CD4-positive, CD25-positive, alpha-beta regulatory T cell (primary cell): ENCODE results near the gene CACNA1B. TPM values are rescaled to one million over a fixed set of nuclear protein-coding genes. Genes with fewer than 3 reads are reported as not detected.
"Not testable (repeated sequence)": the region's sequence is repeated elsewhere in the genome, so short reads cannot be mapped to it uniquely, and the experiment has no call there.

Source experiments
- ATAC-seq, 2 donors: fragments of 150-1000 bp; cut with Tn5 transposase; one replicate each; pipeline ENCODE4 v1.10.0; 2021; ENCODE audit warnings: low read depth in 2 of 2, moderate number of reproducible peaks in 2 of 2, moderate library complexity in 1 of 2
- DNase-seq, 3 donors: peaks; one replicate each; pipeline versions ENCODE4 v3.0.0 to v3.0.0-alpha.2; 2012 to 2022; ENCODE audit warnings: mixed read lengths in 1 of 3
- H3K27ac ChIP-seq: one replicate; pipeline ENCODE4 v1.7.0; 2013; ENCODE audit warnings: mild to moderate bottlenecking, low read length; ENCODE audit not compliant: insufficient read depth, poor library complexity, severe bottlenecking
- H3K27me3 ChIP-seq: one replicate; pipeline ENCODE4 v1.7.0; 2013; ENCODE audit warnings: low read length; ENCODE audit not compliant: control insufficient read depth, insufficient read depth
- H3K36me3 ChIP-seq: one replicate; pipeline ENCODE4 v1.7.0; 2013; ENCODE audit warnings: mild to moderate bottlenecking, low read length, moderate library complexity; ENCODE audit not compliant: control insufficient read depth, insufficient read depth
- H3K4me1 ChIP-seq: 2 replicates; pipeline ENCODE4 v1.7.0; 2013; ENCODE audit warnings: mild to moderate bottlenecking, low read length; ENCODE audit not compliant: insufficient read depth, control insufficient read depth, poor library complexity, severe bottlenecking
- H3K4me3 ChIP-seq: one replicate; pipeline ENCODE4 v1.7.0; 2013; ENCODE audit warnings: low read depth, mild to moderate bottlenecking, low read length, moderate library complexity
- H3K9me3 ChIP-seq, 2 experiments: 1 replicate in 1 of 2; 2 replicates in 1 of 2; pipeline ENCODE4 v1.7.0; 2013; ENCODE audit warnings: low read length in 2 of 2, mild to moderate bottlenecking in 1 of 2, moderate library complexity in 1 of 2; ENCODE audit not compliant: control insufficient read depth in 2 of 2
- H3K27ac Mint-ChIP-seq, 3 donors: one replicate each; pipeline ENCODE4 v1.8.0; 2020 to 2022; ENCODE audit warnings: mild to moderate bottlenecking in 3 of 3, mixed read lengths in 3 of 3, moderate library complexity in 2 of 3
- H3K27me3 Mint-ChIP-seq: one replicate; pipeline ENCODE4 v1.8.0; 2022; ENCODE audit warnings: mild to moderate bottlenecking, mixed read lengths
- H3K36me3 Mint-ChIP-seq: one replicate; pipeline ENCODE4 v1.8.0; 2020; ENCODE audit warnings: mixed read lengths
- H3K4me1 Mint-ChIP-seq, 4 donors: one replicate each; pipeline ENCODE4 v1.8.0; 2020 to 2022; ENCODE audit warnings: mixed read lengths in 4 of 4, mild to moderate bottlenecking in 1 of 4
- H3K4me3 Mint-ChIP-seq, 4 donors: one replicate each; pipeline ENCODE4 v1.8.0; 2020 to 2022; ENCODE audit warnings: mild to moderate bottlenecking in 4 of 4, mixed read lengths in 4 of 4, moderate library complexity in 3 of 4
- H3K9me3 Mint-ChIP-seq, 7 donors: one replicate each; pipeline ENCODE4 v1.8.0; 2020 to 2022; ENCODE audit warnings: mixed read lengths in 7 of 7, mild to moderate bottlenecking in 3 of 7, moderate library complexity in 2 of 7
- polyA plus RNA-seq, 4 donors: library from polyadenylated mRNA; unstranded; fragments of 300-500 nt; fragmentation: Illumina TruSeq; gene quantifications; one replicate each; pipeline ENCODE4 v1.2.3, GENCODE V29; 2021
- total RNA-seq: library from RNA; stranded (reverse); gene quantifications from one replicate; pipeline ENCODE4 v1.2.3, GENCODE V29; 2022

The CACNA1B gene
- total and polyA plus RNA-seq, 5 donors from 2014 or later, result not detected

GRCh38 chr9:138082918-138083636 lies 205.5 kb downstream of the CACNA1B start:
- ATAC-seq (no peak), DNase-seq (no peak)
- H3K9me3 ChIP-seq, result peaks cover 13 to 17% of the 10 kb centered on the region in 2 experiments
- no peaks in the 10 kb centered on the region for H3K27me3 ChIP-seq
- H3K27ac ChIP-seq, result no peak overlapping the region
- H3K4me3 ChIP-seq, result no peak overlapping the region
- no peaks in the 10 kb centered on the region for H3K36me3 ChIP-seq
- no peaks in the 10 kb centered on the region for H3K36me3 Mint-ChIP-seq
- no peaks in the 10 kb centered on the region for H3K4me1 Mint-ChIP-seq
- peaks cover 4% of the 10 kb centered on the region for H3K27me3 Mint-ChIP-seq
- H3K4me1 ChIP-seq, result no peaks in the 10 kb centered on the region
- H3K4me3 Mint-ChIP-seq, result no peak overlapping the region
- peaks cover 0 to 20% (median 9%) of the 10 kb centered on the region in 7 donors for H3K9me3 Mint-ChIP-seq
- H3K27ac Mint-ChIP-seq, result no peak overlapping the region

GRCh38 chr9:138083873-138084272 lies 206.3 kb downstream of the CACNA1B start:
- H3K36me3 ChIP-seq, result no peaks in the 10 kb centered on the region
- ATAC-seq (no peak), DNase-seq (no peak)
- H3K4me3 ChIP-seq, result no peak overlapping the region
- Mint-ChIP-seq H3K27me3 (peaks cover 4% of the 10 kb centered on the region), H3K4me3 (no peak overlapping the region), H3K27ac (no peak overlapping the region), H3K9me3 (peaks cover 0 to 20% (median 9%) of the 10 kb centered on the region in 7 donors), H3K36me3 (no peaks in the 10 kb centered on the region), H3K4me1 (no peaks in the 10 kb centered on the region)
- H3K27ac ChIP-seq, result no peak overlapping the region
- no peaks in the 10 kb centered on the region for H3K4me1 ChIP-seq
- no peaks in the 10 kb centered on the region for H3K27me3 ChIP-seq
- H3K9me3 ChIP-seq, result peaks cover 13 to 17% of the 10 kb centered on the region in 2 experiments

DNA sequence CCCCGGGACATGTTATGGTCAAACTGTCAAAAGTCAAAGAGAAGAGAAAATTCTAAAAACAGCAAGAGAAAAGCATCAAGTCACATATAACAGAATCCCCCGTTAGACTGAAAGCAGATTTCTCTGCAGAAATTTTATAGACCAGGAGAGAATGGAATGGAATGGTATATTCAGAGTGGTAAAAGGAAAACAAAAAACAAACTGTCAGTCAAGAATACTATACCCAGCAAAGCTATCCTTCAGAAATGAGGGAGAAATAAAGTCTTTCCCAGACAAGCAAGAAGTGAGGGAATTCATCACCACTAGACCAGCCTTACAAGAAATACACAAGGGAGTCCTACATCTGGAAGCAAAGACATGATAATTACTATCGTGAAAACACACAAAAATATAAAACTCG lies 208.0 kb downstream of the CACNA1B start:
- Histone ChIP-seq H3K4me3 (no peak overlapping the region), H3K27me3 (no peaks in the 10 kb centered on the region), H3K9me3 (peaks cover 13 to 17% of the 10 kb centered on the region in 2 experiments), H3K4me1 (no peaks in the 10 kb centered on the region), H3K27ac (no peak overlapping the region), H3K36me3 (no peaks in the 10 kb centered on the region)
- Mint-ChIP-seq H3K36me3 (no peaks in the 10 kb centered on the region), H3K9me3 (peaks cover 0 to 20% (median 9%) of the 10 kb centered on the region in 7 donors), H3K4me1 (peaks cover 0 to 7% (median 0%) of the 10 kb centered on the region in 4 donors), H3K27ac (no peak overlapping the region), H3K4me3 (no peak overlapping the region), H3K27me3 (peaks cover 13% of the 10 kb centered on the region)
- no peak for DNase-seq
- ATAC-seq, result no peak

DNA sequence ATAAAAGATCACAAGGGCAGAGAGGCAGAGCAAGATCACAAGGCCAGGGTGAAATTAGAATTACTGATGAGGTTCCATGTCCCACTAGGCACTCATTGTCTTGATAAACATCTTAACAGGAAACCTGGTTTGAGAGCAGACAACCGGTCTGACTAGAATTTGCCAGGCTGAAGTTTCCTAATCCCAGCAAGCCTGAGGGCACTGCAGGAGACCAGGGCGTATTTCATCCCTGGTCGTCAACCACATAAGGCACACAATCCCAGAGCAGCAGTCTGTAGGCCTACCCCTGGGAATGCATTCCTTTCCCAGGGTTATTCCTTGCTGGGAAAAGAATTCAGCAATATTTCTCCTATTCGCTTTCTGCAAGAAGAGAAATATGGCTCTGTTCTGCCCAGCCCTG lies 214.5 kb downstream of the CACNA1B start:
- not testable (repeated sequence) for H3K4me1 Mint-ChIP-seq, H3K9me3 Mint-ChIP-seq, H3K27me3 ChIP-seq, H3K36me3 ChIP-seq, H3K27ac ChIP-seq, H3K9me3 ChIP-seq, H3K4me1 ChIP-seq, H3K36me3 Mint-ChIP-seq, H3K4me3 Mint-ChIP-seq, DNase-seq, ATAC-seq, H3K4me3 ChIP-seq, H3K27ac Mint-ChIP-seq
- peaks cover 15% of the 10 kb centered on the region for H3K27me3 Mint-ChIP-seq

DNA sequence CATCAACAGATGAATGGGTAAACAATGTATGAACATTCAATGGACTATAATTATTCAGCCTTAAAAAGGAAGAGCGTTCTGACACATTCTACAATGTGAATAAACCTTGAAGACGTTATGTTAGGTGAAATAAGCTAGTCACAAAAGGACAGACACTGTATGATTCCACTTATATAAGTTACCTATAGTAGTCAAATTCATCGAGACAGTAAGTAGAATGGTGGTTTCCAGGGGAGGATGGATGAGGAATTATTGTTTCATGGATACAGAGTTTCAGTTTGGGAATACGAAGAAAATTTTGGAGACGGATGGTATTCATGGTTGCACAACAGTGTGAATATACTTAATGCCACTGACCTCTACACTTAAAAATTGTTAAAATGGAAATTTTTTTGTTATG lies 216.4 kb downstream of the CACNA1B start:
- Mint-ChIP-seq H3K27ac (no peak overlapping the region), H3K4me3 (no peak overlapping the region), H3K27me3 (peaks cover 14% of the 10 kb centered on the region), H3K36me3 (no peaks in the 10 kb centered on the region), H3K4me1 (peaks cover 0 to 7% (median 0%) of the 10 kb centered on the region in 4 donors), H3K9me3 (peaks cover 0 to 1% (median 0%) of the 10 kb centered on the region in 7 donors)
- H3K9me3 ChIP-seq, result no peaks in the 10 kb centered on the region
- no peaks in the 10 kb centered on the region for H3K27me3 ChIP-seq
- H3K4me1 ChIP-seq, result no peaks in the 10 kb centered on the region
- no peak overlapping the region for H3K4me3 ChIP-seq
- DNase-seq (no peak), ATAC-seq (no peak)
- no peak overlapping the region for H3K27ac ChIP-seq
- H3K36me3 ChIP-seq, result no peaks in the 10 kb centered on the region

DNA sequence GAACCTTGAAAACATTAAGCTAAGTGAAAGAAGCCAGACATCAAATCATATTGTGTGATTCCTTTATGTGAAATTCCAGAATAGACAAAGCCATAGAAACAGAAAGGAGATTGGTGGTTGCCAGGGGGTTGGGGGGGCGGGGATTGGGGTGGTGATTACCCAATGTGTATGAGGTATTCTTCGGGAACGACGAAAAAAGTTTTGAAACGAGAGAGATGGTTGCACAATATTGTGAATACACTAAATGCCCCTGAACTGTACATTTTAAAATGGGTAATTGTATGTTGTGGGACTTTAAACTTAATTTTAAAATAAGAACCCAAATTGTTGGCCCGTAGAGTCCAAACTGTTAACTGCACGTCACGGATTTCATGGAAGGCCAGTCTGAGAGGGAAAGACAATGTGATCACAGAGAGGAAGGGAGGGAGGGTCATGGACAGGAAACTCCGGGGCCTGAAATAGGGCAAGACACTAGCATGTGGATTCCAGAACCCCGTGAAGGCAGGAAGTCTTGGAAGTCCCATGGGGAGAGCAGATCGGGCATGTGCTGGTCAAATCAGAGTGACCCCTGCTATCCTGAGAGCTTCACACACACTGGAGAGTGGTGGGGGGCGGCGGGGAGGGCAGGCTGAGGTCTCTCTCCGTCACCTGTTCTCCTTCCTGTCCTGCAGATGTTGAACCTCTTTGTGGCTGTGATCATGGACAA lies 218.4 kb downstream of the CACNA1B start:
- Mint-ChIP-seq H3K4me3 (no peak overlapping the region), H3K27ac (no peak overlapping the region), H3K4me1 (no peaks in the 10 kb centered on the region), H3K36me3 (no peaks in the 10 kb centered on the region), H3K9me3 (peaks cover 0 to 1% (median 0%) of the 10 kb centered on the region in 7 donors), H3K27me3 (peaks cover 2% of the 10 kb centered on the region)
- ATAC-seq (no peak), DNase-seq (no peak)
- Histone ChIP-seq H3K4me1 (no peaks in the 10 kb centered on the region), H3K27ac (no peak overlapping the region), H3K4me3 (no peak overlapping the region), H3K36me3 (no peaks in the 10 kb centered on the region), H3K9me3 (no peaks in the 10 kb centered on the region), H3K27me3 (no peaks in the 10 kb centered on the region)

DNA sequence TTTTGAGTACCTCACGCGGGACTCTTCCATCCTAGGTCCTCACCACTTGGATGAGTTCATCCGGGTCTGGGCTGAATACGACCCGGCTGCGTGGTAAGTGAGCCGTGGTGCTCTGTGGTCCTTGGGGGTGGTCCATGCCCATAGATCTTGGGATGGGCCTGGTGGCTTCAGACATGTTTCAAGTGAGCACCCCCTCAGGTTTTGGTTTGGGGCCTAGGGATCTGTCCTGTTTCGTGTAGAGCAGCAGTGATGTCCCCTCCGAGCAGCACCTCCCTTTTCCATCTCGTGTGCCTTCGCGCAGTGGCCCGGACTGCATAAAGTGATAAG lies 218.9 kb downstream of the CACNA1B start:
- Histone ChIP-seq H3K36me3 (no peaks in the 10 kb centered on the region), H3K9me3 (no peaks in the 10 kb centered on the region), H3K27ac (no peak overlapping the region), H3K4me3 (no peak overlapping the region), H3K4me1 (no peaks in the 10 kb centered on the region), H3K27me3 (no peaks in the 10 kb centered on the region)
- no peak overlapping the region for H3K27ac Mint-ChIP-seq
- no peak overlapping the region for H3K4me3 Mint-ChIP-seq
- DNase-seq (no peak), ATAC-seq (no peak)
- no peaks in the 10 kb centered on the region for H3K27me3 Mint-ChIP-seq
- H3K36me3 Mint-ChIP-seq, result no peaks in the 10 kb centered on the region
- H3K4me1 Mint-ChIP-seq, result no peaks in the 10 kb centered on the region
- H3K9me3 Mint-ChIP-seq, result peaks cover 0 to 1% (median 0%) of the 10 kb centered on the region in 7 donors
